ENCODE data around the gene COL9A1.

DNA sequence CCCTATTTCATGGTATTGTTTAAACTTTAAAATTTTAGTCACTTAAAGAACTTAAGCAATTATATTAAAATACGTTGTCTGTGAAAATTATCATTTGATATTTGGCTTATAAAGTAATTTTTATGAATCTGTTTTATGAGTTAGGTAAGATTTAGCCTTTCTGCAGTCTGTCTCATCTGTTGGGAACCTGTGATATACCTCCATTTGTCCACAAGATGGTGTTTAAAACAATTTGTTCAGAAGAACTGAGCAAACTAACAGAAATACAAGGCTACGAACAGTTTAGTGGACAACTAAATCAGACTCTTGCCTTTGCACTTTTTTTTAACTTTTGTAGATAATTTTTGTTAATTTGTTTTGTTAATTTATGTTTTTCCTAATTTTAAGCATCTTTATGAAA is 92.4 kb downstream of the COL9A1 start:
- TF ChIP-seq, protein P1, sequence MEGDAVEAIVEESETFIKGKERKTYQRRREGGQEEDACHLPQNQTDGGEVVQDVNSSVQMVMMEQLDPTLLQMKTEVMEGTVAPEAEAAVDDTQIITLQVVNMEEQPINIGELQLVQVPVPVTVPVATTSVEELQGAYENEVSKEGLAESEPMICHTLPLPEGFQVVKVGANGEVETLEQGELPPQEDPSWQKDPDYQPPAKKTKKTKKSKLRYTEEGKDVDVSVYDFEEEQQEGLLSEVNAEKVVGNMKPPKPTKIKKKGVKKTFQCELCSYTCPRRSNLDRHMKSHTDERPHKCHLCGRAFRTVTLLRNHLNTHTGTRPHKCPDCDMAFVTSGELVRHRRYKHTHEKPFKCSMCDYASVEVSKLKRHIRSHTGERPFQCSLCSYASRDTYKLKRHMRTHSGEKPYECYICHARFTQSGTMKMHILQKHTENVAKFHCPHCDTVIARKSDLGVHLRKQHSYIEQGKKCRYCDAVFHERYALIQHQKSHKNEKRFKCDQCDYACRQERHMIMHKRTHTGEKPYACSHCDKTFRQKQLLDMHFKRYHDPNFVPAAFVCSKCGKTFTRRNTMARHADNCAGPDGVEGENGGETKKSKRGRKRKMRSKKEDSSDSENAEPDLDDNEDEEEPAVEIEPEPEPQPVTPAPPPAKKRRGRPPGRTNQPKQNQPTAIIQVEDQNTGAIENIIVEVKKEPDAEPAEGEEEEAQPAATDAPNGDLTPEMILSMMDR (IDR thresholded peaks at IDR 0.05 in 2 of 3, conservative IDR thresholded peaks at IDR 0.05 in 1 of 3; ENCODE audit: borderline replicate concordance in 1 of 3, insufficient read depth in 1 of 3, low read depth in 2 of 3, low read length in 2 of 3) = peak; percentile 6 to 40 (median 21); a peak in 3 of 6 replicates
- TF ChIP-seq, protein P2, sequence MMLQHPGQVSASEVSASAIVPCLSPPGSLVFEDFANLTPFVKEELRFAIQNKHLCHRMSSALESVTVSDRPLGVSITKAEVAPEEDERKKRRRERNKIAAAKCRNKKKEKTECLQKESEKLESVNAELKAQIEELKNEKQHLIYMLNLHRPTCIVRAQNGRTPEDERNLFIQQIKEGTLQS (IDR thresholded peaks at IDR 0.05) = no peak
- TF ChIP-seq EGR1 (IDR thresholded peaks at IDR 0.05; ENCODE audit: low read depth) = no peak
- no peak for TF ChIP-seq POLR2AphosphoS5 (IDR thresholded peaks at IDR 0.05; ENCODE audit: low read depth, low read length)
- TF ChIP-seq, protein P3, sequence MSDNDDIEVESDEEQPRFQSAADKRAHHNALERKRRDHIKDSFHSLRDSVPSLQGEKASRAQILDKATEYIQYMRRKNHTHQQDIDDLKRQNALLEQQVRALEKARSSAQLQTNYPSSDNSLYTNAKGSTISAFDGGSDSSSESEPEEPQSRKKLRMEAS (IDR thresholded peaks at IDR 0.05) = no peak
- TF ChIP-seq POLR2A (IDR thresholded peaks at IDR 0.05; ENCODE audit: borderline replicate concordance, extremely low read depth, insufficient read depth, insufficient read length) = no peak

All from HCT116 (cell line).